ENCODE results near the gene SLC9C1. TPM values are rescaled to one million over a fixed set of nuclear protein-coding genes. Genes with fewer than 3 reads are reported as not detected.

The SLC9C1 gene
- polyA plus RNA-seq, 1 donor (not counting 4 experiments of a cell fraction or from before 2014, with no cell fraction given): not detected

DNA sequence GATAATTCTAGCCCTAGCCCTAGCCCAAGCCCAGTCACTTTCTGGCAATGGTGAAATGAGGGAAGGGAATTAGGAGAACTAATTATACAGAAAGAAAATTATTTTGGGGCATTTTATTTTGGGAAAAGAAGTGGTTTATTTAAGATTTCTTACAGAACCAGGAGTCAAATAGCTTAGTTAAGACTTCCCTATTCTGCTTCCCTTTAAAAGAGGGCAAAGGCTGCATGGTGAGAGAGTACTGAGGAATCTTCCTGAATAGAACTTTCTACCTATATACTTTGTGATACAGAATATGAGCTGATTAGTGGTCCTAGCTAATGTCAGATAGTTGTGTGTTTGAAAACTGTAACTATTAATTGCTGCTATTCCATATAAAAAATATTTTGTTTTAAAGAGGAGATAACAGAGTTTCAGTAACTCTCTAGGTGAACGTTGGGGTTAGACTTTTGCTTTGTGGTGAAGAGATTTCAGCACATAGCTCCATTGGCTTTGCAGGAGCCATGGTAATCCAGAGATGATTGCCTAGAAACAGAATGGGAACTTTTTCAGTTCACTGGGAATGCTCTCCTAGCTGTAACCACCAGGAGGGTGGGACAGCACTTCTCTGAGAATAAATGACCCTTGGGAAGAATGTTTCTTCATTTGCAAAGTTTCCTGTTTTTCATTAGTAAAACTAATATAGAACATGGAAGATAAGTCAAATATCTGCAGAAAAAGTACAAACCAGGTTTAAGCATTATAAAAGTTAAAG lies 155.6 kb downstream of the SLC9C1 start:
- Histone ChIP-seq H3K27me3 (ENCODE audit: control insufficient read depth, extremely low read depth, insufficient read depth, low read length) (no peaks in the 10 kb centered on the region), H4K20me1 (ENCODE audit: control insufficient read depth, extremely low read depth, insufficient read depth, low read length) (no peaks in the 10 kb centered on the region), H3K9ac (ENCODE audit: control insufficient read depth, extremely low read depth, insufficient read depth, low read length) (no peak overlapping the region), H3K4me3 (ENCODE audit: control insufficient read depth in 2 of 3, extremely low read depth in 1 of 3, insufficient read depth in 2 of 3, low read depth in 1 of 3, low read length in 3 of 3) (no peak overlapping the region), H3K27ac (ENCODE audit: control insufficient read depth, insufficient read depth, low read length) (no peak overlapping the region), H3K79me2 (ENCODE audit: control insufficient read depth, insufficient read depth, low read length) (no peaks in the 10 kb centered on the region), H3K9me1 (ENCODE audit: control insufficient read depth, extremely low read depth, insufficient read depth, low read length) (no peaks in the 10 kb centered on the region), H3K4me1 (ENCODE audit: control insufficient read depth, extremely low read depth, insufficient read depth, low read length) (peaks cover 2% of the 10 kb centered on the region), H2AFZ (ENCODE audit: control insufficient read depth, low read length) (no peak overlapping the region), H3K36me3 (ENCODE audit: control insufficient read depth in 2 of 2, extremely low read depth in 1 of 2, insufficient read depth in 2 of 2, low read length in 2 of 2) (no peaks in the 10 kb centered on the region), H3K9me3 (ENCODE audit: control insufficient read depth, low read depth, low read length) (no peaks in the 10 kb centered on the region), H3K4me2 (ENCODE audit: control insufficient read depth, extremely low read depth, insufficient read depth, low read depth, low read length) (no peak overlapping the region)
- FAIRE-seq: no peak
- dilution Hi-C loops (cut with MboI; ENCODE audit: extremely low pct_ligation_motif_present, low sequenced_read_pairs): no loop called here
- TF ChIP-seq, protein P1, sequence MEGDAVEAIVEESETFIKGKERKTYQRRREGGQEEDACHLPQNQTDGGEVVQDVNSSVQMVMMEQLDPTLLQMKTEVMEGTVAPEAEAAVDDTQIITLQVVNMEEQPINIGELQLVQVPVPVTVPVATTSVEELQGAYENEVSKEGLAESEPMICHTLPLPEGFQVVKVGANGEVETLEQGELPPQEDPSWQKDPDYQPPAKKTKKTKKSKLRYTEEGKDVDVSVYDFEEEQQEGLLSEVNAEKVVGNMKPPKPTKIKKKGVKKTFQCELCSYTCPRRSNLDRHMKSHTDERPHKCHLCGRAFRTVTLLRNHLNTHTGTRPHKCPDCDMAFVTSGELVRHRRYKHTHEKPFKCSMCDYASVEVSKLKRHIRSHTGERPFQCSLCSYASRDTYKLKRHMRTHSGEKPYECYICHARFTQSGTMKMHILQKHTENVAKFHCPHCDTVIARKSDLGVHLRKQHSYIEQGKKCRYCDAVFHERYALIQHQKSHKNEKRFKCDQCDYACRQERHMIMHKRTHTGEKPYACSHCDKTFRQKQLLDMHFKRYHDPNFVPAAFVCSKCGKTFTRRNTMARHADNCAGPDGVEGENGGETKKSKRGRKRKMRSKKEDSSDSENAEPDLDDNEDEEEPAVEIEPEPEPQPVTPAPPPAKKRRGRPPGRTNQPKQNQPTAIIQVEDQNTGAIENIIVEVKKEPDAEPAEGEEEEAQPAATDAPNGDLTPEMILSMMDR (optimal IDR thresholded peaks at IDR 0.05 in 1 of 3, IDR thresholded peaks at IDR 0.05 in 1 of 3, conservative IDR thresholded peaks at IDR 0.05 in 1 of 3; ENCODE audit: extremely low read depth in 1 of 3, insufficient read depth in 2 of 3, low read length in 3 of 3): no peak
- no peak for TF ChIP-seq EZH2 (IDR thresholded peaks at IDR 0.05; ENCODE audit: low read length)
- no peak for DNase-seq (ENCODE audit: low read depth, low spot score)

GRCh38 chr3:112137781-112138180 lies 156.2 kb downstream of the SLC9C1 start:
- no peak overlapping the region for H3K4me3 ChIP-seq (ENCODE audit: control insufficient read depth in 2 of 3, extremely low read depth in 1 of 3, insufficient read depth in 2 of 3, low read depth in 1 of 3, low read length in 3 of 3)
- no peaks in the 10 kb centered on the region for H3K9me3 ChIP-seq (ENCODE audit: control insufficient read depth, low read depth, low read length)
- no peak for FAIRE-seq
- no peak overlapping the region for H2AFZ ChIP-seq (ENCODE audit: control insufficient read depth, low read length)
- DNase-seq (ENCODE audit: low read depth, low spot score): no peak
- H3K36me3 ChIP-seq (ENCODE audit: control insufficient read depth in 2 of 2, extremely low read depth in 1 of 2, insufficient read depth in 2 of 2, low read length in 2 of 2): no peaks in the 10 kb centered on the region
- no peaks in the 10 kb centered on the region for H3K9me1 ChIP-seq (ENCODE audit: control insufficient read depth, extremely low read depth, insufficient read depth, low read length)
- H3K79me2 ChIP-seq (ENCODE audit: control insufficient read depth, insufficient read depth, low read length): no peaks in the 10 kb centered on the region
- peaks cover 8% of the 10 kb centered on the region for H3K4me1 ChIP-seq (ENCODE audit: control insufficient read depth, extremely low read depth, insufficient read depth, low read length)
- no peak overlapping the region for H3K27ac ChIP-seq (ENCODE audit: control insufficient read depth, insufficient read depth, low read length)
- dilution Hi-C loops (cut with MboI; ENCODE audit: extremely low pct_ligation_motif_present, low sequenced_read_pairs): no loop called here
- no peaks in the 10 kb centered on the region for H3K27me3 ChIP-seq (ENCODE audit: control insufficient read depth, extremely low read depth, insufficient read depth, low read length)
- TF ChIP-seq, protein P1 (optimal IDR thresholded peaks at IDR 0.05 in 1 of 3, IDR thresholded peaks at IDR 0.05 in 1 of 3, conservative IDR thresholded peaks at IDR 0.05 in 1 of 3; ENCODE audit: extremely low read depth in 1 of 3, insufficient read depth in 2 of 3, low read length in 3 of 3): no peak
- no peak for TF ChIP-seq EZH2 (IDR thresholded peaks at IDR 0.05; ENCODE audit: low read length)
- H3K9ac ChIP-seq (ENCODE audit: control insufficient read depth, extremely low read depth, insufficient read depth, low read length): no peak overlapping the region
- no peak overlapping the region for H3K4me2 ChIP-seq (ENCODE audit: control insufficient read depth, extremely low read depth, insufficient read depth, low read depth, low read length)
- H4K20me1 ChIP-seq (ENCODE audit: control insufficient read depth, extremely low read depth, insufficient read depth, low read length): no peaks in the 10 kb centered on the region

All from keratinocyte (primary cell).